NCI-H1417 treated with DMSO at 0.1 percent for 48 hours (cell line): ENCODE results near the gene KRT75.

Experiments used
- DNase-seq: peaks from one replicate; lab custom pipeline; 2025; lab: John Stamatoyannopoulos, UW

The KRT75 gene

GRCh38 chr12:52391618-52392002 lies 42.6 kb downstream of the KRT75 start:
- DNase-seq: peak; percentile 6

DNA sequence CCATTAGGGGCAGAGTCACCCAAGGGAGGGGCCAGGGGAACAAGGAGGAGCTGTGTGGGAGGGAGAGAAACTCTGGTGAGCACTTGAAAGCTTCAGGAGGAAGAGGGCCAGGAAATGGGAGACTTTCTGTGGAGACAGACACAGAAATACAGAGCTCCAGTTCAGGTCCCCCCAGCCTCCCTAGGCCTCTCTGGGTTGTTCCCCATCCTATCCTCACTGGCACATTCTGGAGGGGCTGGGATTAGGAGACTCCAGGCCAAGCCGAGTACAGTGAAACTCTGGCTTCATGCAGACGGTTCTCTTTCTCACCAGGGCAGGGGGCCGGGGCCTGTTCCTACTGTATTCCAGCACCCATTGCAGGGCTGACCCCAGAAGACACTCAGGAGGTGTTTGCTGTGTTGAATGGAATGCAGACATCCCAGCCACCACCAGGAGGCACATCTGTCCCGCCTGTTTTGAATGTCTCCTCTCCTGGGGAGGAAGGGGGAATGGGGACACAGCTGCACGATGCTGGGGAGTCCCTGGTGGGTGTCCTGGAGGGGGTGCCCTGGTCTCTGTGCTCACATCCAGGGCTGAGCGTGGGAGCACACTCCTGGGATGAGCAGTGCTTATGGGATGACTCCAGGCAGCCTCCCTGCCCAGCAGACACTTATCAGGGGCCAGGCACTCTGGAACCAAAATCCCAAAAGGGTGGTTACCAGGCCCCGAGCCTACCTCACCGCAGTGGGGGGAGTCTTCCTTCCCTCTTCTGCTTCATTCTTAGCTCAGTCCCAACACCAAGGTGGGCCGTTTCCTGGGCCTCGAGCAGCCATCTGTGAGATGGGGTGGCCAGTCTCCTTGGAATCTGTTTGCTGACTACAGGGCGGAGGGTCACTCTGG lies 43.2 kb downstream of the KRT75 start:
- no peak for DNase-seq

- no peak for DNase-seq
These were observed 44.6 kb downstream of the KRT75 start for GRCh38 chr12:52389313-52390207.

DNA sequence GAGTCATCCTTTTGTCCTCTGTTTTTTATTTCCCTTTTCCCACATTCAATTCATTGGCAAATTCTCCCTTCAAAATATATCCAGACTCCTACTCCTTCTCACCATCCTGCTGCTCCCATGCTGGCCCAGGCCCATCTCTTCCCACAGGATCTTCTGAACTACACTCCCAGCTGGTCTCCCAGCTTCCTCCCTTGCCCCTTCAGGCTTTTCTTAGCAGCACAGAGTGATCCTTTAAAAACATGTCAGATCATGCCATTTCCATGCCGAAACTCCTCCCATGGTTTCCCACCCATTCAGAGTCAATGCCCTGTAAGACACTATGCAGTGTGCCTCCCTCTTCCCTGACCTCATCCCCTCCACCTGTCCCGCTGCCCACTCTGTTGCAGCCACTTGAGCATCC lies 46.3 kb downstream of the KRT75 start:
- DNase-seq: no peak

DNA sequence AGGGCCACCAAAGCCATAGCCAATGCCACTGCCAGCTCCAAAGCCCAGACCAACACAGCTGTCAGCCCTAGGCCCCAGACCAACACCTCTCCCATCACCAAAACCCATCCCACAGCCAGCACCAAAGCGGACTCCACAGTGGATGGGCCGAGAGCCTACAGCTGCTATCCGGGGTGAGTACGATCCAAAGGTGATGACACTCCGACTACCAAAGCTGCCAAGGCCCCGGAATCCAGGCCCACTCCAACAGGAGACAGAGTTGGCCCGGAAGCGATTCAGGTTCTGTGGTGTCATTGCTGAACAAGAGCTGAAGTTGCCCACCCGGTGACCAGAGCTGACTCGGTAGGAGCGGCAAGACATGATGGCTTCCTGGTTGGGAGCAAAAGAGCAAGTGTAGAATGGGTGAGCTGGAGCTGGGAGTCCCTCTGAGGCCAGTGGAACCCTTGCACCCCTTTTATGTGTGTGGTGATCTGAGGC lies 48.9 kb downstream of the KRT75 start, which contains the start of gene KRT84:
TSS of gene KRT84 (minus strand) at position 427 of the 477 bp plus-strand sequence. CDS start at position 360, 67 bp downstream.
- no peak for DNase-seq

DNA sequence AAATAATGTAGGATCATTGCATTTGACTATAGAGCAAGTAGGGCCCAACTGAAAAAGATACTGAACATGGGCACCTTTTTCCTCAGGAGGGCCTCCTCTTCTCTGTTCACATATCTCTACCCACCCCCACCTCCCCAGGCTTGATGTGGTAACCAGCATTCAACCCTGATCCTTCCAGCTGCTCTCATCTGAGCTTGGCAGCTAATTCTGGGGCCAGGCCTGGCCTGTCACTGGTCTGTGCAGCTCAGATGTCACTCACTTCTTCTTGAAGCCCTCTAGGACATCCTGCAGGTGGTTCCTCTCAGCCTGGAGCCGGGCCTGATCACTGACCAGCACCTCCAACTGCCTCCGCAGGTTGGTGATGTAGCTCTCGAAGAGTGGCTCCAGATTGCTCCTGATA lies 50.8 kb downstream of the KRT75 start:
- DNase-seq: no peak

DNA sequence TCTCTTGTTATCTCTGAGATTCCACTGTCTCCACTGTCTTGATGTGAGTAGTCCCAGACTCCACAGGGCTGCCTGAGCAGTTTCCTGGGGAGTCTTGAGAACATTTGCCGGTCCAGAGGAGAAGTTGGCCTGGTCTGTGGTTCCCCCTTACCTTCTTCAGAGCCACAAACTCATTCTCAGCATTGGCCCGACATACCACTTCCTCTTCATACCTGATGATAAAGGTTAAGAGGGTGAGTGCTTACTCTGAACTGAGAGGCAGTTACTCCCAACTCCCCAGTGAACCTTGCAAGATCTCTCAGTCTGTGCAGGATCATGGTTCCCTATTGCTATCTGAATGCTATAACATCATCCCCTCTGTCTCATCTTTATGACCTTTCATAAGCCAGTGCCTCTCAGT lies 51.3 kb downstream of the KRT75 start:
- no peak for DNase-seq

DNA sequence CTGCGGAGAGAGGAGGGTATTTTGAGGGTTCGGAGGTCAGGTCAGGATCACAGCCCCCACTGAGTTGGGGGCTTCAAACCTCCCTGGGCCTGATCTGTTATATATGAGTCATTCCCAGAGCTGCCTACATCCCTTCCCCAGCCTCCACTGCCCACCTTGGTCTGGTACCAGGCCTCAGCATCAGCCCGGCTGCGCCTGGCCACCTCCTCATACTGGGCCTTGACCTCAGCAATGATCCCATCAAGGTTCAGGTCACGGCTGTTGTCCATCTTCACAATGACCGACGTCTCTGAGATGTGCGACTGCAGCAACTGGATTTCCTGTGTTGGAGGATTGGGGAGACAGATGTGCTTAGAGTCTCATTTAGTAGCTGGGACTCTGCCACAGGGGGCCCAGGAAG lies 53.0 kb downstream of the KRT75 start:
- DNase-seq: no peak

DNA sequence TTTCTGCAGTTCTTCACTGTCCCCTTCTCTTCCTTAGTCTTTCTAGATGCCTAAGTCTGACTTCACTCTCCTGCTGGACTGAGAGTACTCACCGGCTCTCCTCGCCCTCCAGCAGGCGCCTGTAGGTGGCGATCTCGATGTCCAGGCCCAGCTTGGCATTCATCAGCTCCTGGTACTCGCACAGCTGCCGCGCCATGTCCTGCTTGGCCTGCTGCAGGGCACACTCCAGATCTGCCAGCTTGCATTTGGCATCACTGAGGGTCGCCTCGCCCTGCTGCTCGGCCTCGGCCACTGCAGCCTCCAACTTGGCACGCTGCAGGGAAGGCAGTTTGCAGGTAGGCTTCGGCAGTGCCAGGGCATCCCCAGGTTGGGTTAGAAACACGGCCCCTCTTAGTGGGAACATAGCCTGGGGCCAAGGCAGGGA lies 53.9 kb downstream of the KRT75 start:
- no peak for DNase-seq

DNA sequence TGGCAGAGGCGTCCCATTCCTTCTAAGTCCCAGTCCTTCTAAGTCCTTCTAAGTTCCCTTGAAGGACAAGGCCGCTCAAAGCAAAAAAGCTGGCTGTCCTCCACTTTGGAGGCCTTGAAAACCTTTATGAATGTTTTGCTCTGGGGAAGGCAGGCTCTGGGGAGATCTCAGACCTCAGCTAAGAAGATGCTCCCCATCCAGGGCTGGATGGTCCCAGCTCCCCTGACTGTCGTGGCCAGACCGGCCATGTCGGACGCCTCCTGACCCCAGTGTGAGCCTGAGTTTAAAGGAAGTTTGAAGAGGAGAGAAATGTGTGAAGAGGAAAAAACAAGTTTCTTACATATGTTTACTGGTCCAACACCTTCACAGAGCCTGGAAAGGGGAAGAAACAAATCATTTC lies 54.6 kb downstream of the KRT75 start:
- no peak for DNase-seq

GRCh38 chr12:52378091-52378490 lies 56.1 kb downstream of the KRT75 start:
- no peak for DNase-seq

DNA sequence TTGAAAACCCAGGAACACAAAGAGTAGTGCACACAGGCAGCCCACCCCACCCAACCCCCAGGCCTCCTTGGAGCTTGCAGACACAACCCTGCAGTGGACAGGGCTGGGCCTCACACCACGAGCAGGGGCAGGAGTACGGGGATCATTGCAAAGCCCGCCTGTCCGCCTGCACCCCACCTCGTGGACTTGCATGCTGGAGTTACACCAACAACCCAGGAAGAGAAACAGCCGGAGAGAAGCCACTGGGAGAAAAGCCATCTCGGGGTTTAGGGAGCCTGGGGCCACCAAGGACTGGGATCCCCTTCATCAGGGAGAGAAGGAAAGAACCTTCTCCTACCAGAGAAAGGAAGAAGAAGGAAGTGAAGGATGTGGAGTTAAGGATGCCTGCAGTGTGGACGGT lies 56.9 kb downstream of the KRT75 start:
- DNase-seq: no peak
